ENCODE data around the gene TMEM125. TPM values are rescaled to one million over a fixed set of nuclear protein-coding genes. Genes with fewer than 3 reads are reported as not detected.

TMEM125 gene
- total RNA-seq, 2 donors from 2014 or later, result 18.3 to 29.9 TPM

DNA sequence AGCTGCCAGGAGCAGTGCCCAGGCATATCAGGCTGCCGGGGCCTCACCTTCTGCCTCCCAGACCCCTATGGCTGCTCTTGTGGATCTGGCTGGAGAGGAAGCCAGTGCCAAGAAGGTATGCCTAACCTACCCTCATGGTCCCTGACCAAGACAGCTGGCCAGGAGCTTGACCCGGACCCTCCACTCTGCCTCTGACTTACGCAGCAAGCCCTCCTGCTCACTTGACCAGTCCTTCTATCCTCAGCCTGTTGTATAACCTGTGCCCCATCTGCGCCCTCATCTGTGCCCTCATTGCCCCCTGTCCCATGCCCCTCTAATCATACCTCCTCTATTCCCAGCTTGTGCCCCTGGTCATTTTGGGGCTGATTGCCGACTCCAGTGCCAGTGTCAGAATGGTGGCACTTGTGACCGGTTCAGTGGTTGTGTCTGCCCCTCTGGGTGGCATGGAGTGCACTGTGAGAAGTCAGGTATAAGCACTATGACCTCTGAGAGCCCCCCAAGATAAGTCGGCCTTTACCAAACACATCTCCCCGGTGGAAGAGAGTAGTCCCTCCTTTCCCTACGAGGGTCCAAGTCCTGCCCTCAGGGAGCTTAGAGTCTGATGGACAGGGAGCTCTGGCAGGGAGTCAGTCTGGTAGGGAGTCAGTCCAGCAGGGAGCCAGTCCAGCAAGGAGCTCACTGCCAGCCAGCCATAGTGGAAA is 37.8 kb downstream of the TMEM125 start:
- no peak for DNase-seq (ENCODE audit: low spot score)
- Histone ChIP-seq H3K4me3 (no peak overlapping the region), H3K36me3 (no peaks in the 10 kb centered on the region), H3K27me3 (replicated peaks; ENCODE audit: insufficient read depth) (no peaks in the 10 kb centered on the region), H3K27ac (no peak overlapping the region), H3K9me3 (no peaks in the 10 kb centered on the region), H3K4me1 (replicated peaks) (peaks cover 8% of the 10 kb centered on the region)
- intact Hi-C loops (cut with DNase I), result no loop called here
- WGBS, result 97% methylated on average over 9 of the region's 9 CpGs
- TF ChIP-seq POLR2AphosphoS5 (IDR thresholded peaks at IDR 0.05), result no peak
- TF ChIP-seq POLR2A (IDR thresholded peaks at IDR 0.05), result no peak
- TF ChIP-seq, protein P1, sequence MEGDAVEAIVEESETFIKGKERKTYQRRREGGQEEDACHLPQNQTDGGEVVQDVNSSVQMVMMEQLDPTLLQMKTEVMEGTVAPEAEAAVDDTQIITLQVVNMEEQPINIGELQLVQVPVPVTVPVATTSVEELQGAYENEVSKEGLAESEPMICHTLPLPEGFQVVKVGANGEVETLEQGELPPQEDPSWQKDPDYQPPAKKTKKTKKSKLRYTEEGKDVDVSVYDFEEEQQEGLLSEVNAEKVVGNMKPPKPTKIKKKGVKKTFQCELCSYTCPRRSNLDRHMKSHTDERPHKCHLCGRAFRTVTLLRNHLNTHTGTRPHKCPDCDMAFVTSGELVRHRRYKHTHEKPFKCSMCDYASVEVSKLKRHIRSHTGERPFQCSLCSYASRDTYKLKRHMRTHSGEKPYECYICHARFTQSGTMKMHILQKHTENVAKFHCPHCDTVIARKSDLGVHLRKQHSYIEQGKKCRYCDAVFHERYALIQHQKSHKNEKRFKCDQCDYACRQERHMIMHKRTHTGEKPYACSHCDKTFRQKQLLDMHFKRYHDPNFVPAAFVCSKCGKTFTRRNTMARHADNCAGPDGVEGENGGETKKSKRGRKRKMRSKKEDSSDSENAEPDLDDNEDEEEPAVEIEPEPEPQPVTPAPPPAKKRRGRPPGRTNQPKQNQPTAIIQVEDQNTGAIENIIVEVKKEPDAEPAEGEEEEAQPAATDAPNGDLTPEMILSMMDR (IDR thresholded peaks at IDR 0.05), result no peak

DNA sequence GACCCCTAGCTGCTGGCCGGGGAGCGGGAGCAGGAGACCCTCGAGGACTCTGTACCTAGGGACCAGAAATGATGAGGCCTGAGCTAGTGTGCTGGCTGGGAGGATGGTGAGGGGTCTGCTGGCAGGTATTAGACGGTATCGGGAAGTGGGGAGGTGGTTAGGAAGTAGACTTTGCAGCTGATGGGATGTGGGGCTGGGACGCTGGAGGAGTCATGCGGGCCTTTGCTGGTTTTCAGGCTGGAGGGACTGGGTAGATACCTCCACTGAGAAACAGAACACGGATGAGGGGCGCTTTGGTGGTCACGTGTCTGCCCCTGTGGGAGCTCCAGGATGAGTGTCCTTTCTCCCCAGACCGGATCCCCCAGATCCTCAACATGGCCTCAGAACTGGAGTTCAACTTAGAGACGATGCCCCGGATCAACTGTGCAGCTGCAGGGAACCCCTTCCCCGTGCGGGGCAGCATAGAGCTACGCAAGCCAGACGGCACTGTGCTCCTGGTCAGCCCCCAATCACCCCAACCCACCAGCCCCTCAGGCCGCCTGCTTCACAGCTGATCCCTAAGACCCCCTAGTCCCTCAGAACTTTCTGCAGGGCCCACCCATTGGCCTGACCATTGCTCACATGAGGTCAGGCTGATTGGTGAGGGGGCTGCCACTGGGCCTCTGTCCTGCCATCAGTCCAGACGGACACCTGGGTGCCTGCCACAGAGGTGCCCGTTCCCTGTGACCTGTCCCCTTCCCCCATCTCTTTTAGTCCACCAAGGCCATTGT is 39.0 kb downstream of the TMEM125 start:
- no peaks in the 10 kb centered on the region for H3K9me3 ChIP-seq
- no peaks in the 10 kb centered on the region for H3K36me3 ChIP-seq
- no peak for DNase-seq (ENCODE audit: low spot score)
- H3K4me3 ChIP-seq, result no peak overlapping the region
- WGBS, result 94% methylated on average over 20 of the region's 20 CpGs
- intact Hi-C loops (cut with DNase I), result no loop called here
- H3K4me1 ChIP-seq (replicated peaks), result peaks cover 4% of the 10 kb centered on the region
- no peaks in the 10 kb centered on the region for H3K27me3 ChIP-seq (replicated peaks; ENCODE audit: insufficient read depth)
- TF ChIP-seq, protein P1 (IDR thresholded peaks at IDR 0.05), result no peak
- TF ChIP-seq POLR2AphosphoS5 (IDR thresholded peaks at IDR 0.05), result no peak
- TF ChIP-seq POLR2A (IDR thresholded peaks at IDR 0.05), result no peak
- no peak overlapping the region for H3K27ac ChIP-seq

DNA sequence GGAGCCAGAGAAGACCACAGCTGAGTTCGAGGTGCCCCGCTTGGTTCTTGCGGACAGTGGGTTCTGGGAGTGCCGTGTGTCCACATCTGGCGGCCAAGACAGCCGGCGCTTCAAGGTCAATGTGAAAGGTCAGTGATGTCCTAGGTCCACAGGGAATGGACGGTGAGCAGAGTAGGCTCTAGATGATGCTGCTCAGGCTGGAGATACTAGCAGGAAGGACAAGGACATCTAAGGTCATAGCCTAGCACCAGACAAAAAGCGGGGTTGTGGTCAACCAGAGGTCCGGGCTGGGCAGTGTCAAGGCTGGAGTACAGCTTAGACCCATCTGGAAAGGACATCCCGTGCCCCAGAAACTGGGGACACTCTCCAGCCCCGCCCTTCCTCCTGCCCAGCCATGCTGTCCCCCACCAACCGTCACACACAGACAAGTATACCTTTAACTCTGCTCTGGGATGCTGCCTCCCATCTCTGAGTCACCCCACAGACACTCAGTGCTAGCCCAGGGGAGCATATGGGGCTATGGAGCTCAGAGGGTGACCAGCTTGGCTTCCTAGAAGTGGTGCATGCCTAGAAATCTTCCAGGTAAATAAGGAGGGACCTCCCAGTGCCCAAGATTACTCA is 39.7 kb downstream of the TMEM125 start:
- Histone ChIP-seq H3K27ac (no peak overlapping the region), H3K4me1 (replicated peaks) (no peaks in the 10 kb centered on the region), H3K27me3 (replicated peaks; ENCODE audit: insufficient read depth) (no peaks in the 10 kb centered on the region), H3K9me3 (no peaks in the 10 kb centered on the region), H3K4me3 (no peak overlapping the region), H3K36me3 (no peaks in the 10 kb centered on the region)
- no peak for DNase-seq (ENCODE audit: low spot score)
- intact Hi-C loops (cut with DNase I), result no loop called here
- WGBS, result 93% methylated on average over 13 of the region's 13 CpGs
- no peak for TF ChIP-seq POLR2A (IDR thresholded peaks at IDR 0.05)
- TF ChIP-seq POLR2AphosphoS5 (IDR thresholded peaks at IDR 0.05), result no peak
- TF ChIP-seq, protein P1 (IDR thresholded peaks at IDR 0.05), result no peak

- H3K4me1 ChIP-seq (replicated peaks), result no peaks in the 10 kb centered on the region
- no peaks in the 10 kb centered on the region for H3K36me3 ChIP-seq
- H3K27me3 ChIP-seq (replicated peaks; ENCODE audit: insufficient read depth), result no peaks in the 10 kb centered on the region
- H3K4me3 ChIP-seq, result no peak overlapping the region
- H3K27ac ChIP-seq, result no peak overlapping the region
- TF ChIP-seq POLR2A (IDR thresholded peaks at IDR 0.05) (no peak), POLR2AphosphoS5 (IDR thresholded peaks at IDR 0.05) (no peak)
- TF ChIP-seq, protein P1 (IDR thresholded peaks at IDR 0.05), result no peak
- 93% methylated on average over 9 of the region's 9 CpGs for WGBS
- no peaks in the 10 kb centered on the region for H3K9me3 ChIP-seq
- DNase-seq (ENCODE audit: low spot score), result no peak
- intact Hi-C loops (cut with DNase I), result no loop called here
Measured at GRCh38 chr1:43311521-43311920, 41.7 kb downstream of the TMEM125 start.

Data from prostate gland (tissue), 2 donors.